A673 (cell line): ENCODE measurements around the gene ELL.

Experiments
- CTCF ChIP-seq: fragments of 300-800, 200-600 bp; sonication (generic); conservative IDR thresholded peaks from 2 replicates; pipeline ENCODE4 v1.5.1; 2017; ENCODE audit warnings: low read depth, mild to moderate bottlenecking, antibody characterized with exemption, low read length, moderate library complexity, mixed read lengths
- EZH2 ChIP-seq: fragments of 200-600 bp; sonication (generic); IDR thresholded peaks from 2 replicates; pipeline ENCODE4 v1.6.1; 2017; ENCODE audit warnings: borderline replicate concordance, low read depth, mild to moderate bottlenecking, mixed read lengths, antibody characterized with exemption, low read length; ENCODE audit not compliant: poor library complexity, severe bottlenecking

DNA sequence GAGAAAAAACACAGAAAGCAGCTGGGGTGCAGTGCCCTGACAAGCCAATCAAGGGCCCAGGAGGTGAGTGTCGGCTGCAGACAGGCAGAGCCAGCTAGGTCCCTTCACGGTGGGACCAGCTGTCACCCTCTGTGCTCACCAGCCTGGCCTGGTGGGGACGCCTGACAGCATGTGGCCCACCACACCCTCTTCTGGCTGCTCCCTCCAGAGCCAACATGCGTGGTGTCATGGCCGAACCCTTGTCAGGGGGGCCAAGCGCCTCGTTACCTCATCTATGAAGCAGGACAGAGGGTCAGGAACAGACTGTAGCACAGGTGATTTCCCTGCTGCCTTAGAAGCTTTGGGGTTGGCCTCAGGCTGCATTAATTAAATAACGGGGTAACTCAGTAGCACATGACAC lies 43.9 kb downstream of the ELL start:
- TF ChIP-seq CTCF (no peak), EZH2 (no peak)
